Measurements from ENCODE around the gene MCOLN1.

MCOLN1 gene

DNA sequence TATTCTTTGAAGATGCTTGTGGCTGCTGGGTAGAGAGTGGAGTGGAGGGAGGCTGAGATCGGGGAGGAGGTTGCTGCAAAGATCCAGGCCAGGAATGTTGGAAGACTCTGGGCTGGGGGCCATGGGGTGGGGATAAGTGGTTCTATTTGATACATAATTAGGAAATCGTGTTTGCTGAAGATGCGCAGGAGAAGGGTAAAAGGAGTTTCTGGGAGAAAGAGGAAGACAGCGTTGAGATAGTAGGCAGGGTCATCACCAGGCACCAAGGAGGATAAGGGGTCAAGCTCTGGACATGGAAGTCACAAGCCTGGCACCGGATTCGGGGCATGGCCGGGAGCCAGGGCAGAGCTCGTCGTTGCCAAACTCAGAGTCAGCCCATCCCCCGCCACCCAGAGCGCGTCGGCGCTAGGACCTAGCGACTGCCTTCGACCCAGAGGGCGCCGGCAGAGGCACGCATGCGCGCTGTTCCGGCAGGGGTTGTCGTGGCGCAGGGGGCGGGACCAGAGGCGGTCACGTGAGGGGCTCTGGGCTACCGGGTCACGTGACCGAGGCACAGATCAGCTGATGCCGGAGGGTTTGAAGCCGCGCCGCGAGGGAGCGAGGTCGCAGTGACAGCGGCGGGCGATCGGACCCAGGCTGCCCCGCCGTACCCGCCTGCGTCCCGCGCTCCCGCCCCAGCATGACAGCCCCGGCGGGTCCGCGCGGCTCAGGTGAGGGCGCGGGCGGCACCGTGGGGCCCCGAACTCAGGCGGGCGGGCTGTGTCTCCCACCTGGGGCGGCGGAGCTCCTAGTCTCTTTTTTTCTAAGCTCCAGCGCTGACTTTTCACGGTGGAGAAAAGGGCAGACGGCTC is at the start of gene MCOLN1:
MCOLN1 (plus strand) TSS at position 553 of the 851 bp plus-strand sequence; CDS start at position 680, 127 bp downstream.
- peak within 1 kb of the TSS; percentile 56 for H3K4me3 ChIP-seq (ENCODE audit: low read depth, low read length)

DNA sequence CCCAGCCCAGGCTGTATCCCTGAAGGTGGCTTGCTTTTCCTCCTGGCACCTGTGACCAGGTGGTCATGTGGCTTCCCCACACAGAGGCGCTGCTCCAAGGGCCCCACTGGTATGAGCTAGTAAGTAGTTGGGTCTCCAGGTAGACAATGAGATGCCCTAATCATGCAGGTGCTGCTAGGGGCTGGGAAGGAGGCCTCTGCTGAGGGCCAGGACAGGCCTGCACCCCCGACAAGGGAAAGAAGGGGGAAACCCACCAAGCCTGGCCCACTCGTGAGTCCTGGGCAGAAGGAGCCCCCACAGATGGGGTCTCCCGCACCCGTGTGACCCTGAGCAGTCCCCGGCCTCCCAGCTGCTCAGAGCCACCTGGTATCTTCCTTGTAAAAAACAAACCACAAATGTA is 46.8 kb upstream of the MCOLN1 start:
- no peak overlapping the region for H3K4me3 ChIP-seq (ENCODE audit: low read depth, low read length)

GRCh38 chr19:7476241-7476640 is 46.2 kb upstream of the MCOLN1 start:
- no peak overlapping the region for H3K4me3 ChIP-seq (ENCODE audit: low read depth, low read length)

DNA sequence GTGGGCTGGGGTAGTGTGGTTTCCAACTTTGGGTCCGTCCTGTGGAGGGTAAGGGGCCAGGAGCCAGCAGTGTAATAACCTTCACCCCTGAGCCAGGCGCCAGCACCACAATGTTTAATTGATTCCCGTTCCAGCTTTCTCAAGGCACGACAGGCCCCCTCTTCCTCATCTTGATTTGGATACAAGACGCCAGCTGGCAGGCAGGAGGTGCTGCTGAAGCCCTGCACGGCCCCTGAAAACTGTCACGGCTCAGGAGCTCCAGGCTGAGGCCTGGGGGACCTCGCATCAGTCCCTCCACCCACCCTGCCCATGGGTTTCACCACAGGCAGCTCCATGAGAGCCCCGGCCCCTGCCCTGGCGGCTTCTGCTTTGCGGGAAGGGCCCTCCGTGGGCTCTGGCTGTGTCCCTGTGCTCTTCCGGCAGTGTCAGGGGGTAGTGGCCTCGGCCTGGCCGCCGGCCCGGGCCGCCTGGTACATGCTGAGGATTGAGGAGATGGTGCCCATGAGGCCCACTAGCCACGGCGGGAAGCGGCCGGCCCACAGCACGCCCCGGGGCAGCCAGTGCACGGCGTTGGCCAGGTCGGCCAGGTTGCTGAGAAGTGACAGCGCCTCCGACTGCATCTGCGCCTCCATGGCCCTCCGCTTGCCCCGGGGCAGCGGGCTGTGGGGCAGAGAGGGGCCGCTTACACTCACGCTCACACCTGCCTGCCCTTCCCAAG is 45.5 kb upstream of the MCOLN1 start:
- H3K4me3 ChIP-seq (ENCODE audit: low read depth, low read length) = no peak overlapping the region

DNA sequence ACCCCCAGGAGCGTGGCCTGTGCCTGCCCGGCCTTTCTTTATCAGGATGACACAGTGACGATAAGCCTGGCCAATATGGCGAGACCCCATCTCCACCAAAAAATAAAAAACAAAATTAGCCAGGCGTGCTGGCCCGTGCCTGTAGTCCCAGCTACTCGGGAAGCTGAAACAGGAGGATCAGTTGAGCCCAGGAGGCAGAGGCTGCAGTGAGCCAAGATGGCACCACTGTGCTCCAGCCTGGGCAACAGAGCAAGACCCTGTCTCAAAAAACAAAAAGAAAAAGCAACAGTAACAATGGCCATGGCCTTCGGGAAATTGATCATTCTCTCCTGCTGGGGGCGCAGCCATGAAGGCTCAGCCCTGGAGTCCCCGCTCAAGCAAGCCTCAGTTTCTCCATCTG is 44.7 kb upstream of the MCOLN1 start:
- H3K4me3 ChIP-seq (ENCODE audit: low read depth, low read length) = no peak overlapping the region

DNA sequence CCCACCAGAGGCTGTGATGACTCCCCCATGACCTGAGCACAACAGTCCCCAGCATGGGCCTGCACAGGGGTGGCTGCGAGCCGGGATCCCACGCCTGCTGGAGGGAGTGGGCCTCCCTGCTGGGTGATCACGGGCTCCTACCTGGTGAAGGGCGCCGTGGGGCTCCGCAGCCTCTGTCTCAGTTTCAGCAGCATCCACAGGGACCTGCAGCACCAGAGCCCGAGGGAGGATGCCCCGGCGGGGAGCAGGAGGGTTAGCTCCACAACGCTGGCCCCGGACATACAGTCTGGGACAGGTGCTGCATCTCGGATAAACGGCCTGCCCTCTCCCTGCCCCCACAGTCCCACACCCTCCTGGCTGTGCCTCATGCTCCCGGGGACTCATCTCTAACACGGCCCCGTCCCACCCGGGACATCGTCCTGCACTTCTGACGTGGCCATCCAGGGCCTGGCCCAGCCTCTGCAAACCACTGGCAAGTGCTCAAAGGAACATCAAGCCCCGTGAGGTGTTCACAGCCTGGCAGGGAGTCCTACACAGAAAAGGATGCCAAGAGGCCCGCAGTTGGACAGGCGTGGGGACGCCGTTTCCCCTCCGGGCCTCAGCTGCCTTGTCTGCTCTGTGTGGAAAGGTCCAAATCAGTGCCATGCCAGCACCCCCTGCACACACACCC is 44.1 kb upstream of the MCOLN1 start:
- H3K4me3 ChIP-seq (ENCODE audit: low read depth, low read length) = no peak overlapping the region

- H3K4me3 ChIP-seq (ENCODE audit: low read depth, low read length) = no peak overlapping the region
These were observed 43.6 kb upstream of the MCOLN1 start for GRCh38 chr19:7478843-7479227.

DNA sequence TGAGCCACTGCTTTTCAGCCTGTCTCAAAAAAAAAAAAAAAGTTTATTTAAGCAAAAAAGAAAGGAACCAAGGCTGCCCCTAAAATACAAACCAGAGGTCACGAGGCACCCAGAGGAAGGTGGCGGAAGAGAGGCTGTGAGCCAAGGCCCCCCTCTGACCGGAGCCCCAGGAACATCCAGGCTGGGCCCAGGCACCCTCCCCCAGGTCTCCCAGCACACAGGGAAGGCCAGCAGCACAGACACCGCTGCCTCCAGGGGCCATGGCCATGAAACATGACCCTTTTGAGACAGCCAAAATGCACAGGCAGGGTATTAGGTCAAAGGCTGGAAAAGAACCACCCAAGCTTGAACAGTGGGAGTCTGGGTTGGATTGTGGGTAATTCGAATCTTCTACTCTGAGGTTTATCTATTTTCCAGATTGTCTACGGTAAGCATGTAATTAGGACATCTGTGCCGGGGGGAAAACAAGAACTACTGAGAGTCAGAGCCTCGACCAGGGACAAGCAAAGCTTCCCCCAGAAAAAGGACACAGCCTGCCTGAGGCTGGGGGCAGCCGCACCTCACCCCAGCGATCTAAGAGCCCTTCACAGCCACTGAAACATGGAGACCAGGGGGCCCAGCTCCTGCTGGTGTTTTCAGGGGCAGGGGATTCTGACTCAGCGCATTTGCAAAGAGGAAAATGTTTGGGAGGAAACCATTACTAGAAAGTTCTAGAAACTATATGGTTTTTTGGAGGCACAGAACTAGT is 42.0 kb upstream of the MCOLN1 start:
- H3K4me3 ChIP-seq (ENCODE audit: low read depth, low read length) = no peak overlapping the region

DNA sequence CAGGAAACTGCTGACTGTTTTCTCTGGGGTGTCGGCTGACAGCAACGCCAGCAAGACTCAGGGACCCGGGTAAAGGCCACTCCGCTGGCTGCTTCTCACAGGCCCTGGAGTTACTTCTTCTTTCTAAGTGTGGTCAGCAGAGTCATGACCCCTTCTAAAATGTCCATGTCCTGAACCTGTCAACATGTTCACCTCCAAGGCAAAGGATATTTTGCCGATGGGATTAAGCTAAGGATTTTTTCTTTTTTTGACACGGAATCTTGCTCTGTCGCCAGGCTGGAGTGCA is 41.5 kb upstream of the MCOLN1 start:
- no peak overlapping the region for H3K4me3 ChIP-seq (ENCODE audit: low read depth, low read length)

DNA sequence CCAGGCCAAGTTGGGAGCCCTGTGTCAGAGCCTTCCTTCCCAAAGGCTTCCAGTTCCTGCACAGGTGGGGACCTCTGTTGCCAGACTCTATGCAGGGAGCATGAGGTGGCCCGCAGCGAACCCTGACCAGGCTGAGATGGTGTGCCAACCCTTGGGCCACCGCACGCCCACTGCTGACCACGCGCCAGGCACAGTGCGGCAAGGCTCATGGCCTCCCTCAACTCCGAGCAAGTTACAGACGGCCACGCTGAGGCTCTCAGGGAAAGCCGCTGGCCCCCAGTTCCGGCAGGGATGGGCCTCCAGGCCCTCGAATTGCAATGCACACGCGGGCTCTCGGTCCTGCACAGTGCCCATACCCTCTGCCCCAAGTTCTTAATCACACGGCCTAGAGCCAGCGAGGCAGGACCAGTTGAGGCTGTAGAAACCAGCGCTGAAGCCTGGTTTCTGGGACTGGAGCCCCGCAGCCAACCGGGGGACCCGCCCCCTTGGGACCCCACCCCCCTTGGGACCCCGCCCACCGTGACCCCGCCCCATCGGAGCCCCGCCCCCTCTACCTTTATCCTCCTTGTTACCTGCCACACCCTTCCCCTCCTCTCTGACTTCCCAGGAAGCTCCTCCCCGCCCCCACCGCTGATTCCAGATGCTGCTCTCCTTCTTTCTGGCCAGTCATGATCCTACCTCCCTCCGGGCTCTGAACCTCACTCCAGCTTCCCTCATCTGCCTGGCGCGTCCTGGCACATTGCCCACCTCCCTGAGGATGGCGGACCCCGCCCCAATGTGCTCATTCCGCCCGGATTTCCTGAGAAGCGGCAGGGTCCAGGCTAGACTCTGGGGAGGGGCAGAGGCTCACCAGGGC is 39.6 kb upstream of the MCOLN1 start:
- H3K4me3 ChIP-seq (ENCODE audit: low read depth, low read length) = peak overlapping the region; percentile 1

- no peak overlapping the region for H3K4me3 ChIP-seq (ENCODE audit: low read depth, low read length)
These were observed 38.7 kb upstream of the MCOLN1 start for GRCh38 chr19:7483720-7484201.

GRCh38 chr19:7486923-7487322 is 35.5 kb upstream of the MCOLN1 start:
- H3K4me3 ChIP-seq (ENCODE audit: low read depth, low read length) = no peak overlapping the region

- peak within 1 kb of the TSS; percentile 46 for H3K4me3 ChIP-seq (ENCODE audit: low read depth, low read length)
These were observed 33.6 kb upstream of the MCOLN1 start, which contains the start of gene PEX11G for GRCh38 chr19:7488736-7489353. TSS of gene PEX11G (minus strand) at chr19:7489035. CDS start at chr19:7489010, 25 bp downstream.

GRCh38 chr19:7489609-7490044 is 32.8 kb upstream of the MCOLN1 start:
- no peak overlapping the region for H3K4me3 ChIP-seq (ENCODE audit: low read depth, low read length)

- no peak overlapping the region for H3K4me3 ChIP-seq (ENCODE audit: low read depth, low read length)
These were observed 30.3 kb upstream of the MCOLN1 start for GRCh38 chr19:7492142-7492541.

- H3K4me3 ChIP-seq (ENCODE audit: low read depth, low read length) = no peak overlapping the region
These were observed 29.9 kb upstream of the MCOLN1 start for GRCh38 chr19:7492558-7492957.

DNA sequence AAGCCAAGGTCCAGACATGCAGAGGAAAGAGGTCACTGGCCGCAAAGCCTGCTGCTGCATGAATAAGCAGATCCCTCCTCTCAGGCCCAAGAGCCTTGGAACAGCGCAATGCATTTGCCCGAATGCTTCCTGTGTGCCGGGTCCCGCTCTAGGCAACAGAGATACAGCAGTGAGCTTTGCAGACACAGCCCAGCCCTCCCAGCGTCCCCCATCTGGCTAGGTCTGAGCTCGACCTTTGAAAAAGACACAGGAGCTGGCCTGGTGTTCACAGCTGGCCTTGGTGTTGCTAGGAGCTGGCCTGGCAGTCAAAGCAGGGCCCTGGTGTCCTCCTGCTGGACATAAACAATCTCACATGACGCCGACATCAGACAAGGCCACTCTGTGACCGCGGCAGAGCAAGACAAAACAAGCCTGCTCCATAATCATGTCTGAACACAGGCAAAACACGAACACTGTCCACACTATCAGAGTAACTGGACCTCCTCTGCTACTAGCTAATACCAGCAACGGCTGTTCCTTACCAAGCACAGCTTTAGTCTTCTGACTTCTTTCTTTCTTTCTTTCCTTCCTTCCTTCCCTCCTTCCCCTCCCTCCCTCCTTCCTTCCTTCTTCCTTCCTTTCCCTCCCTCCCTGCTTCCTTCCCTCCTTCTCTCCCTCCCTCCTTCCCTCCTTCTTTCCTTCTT is 27.9 kb upstream of the MCOLN1 start:
- H3K4me3 ChIP-seq (ENCODE audit: low read depth, low read length) = no peak overlapping the region

- H3K4me3 ChIP-seq (ENCODE audit: low read depth, low read length) = no peak overlapping the region
These were observed 25.1 kb upstream of the MCOLN1 start for GRCh38 chr19:7497292-7497691.

Measured in iPS-11a (cell line).